Fibroblast of the aortic adventitia (primary cell): Measurements from ENCODE around the gene NEO1. TPM values are rescaled to one million over a fixed set of nuclear protein-coding genes. Genes with fewer than 3 reads are reported as not detected.

Source experiments
- DNase-seq: peaks from one replicate; pipeline ENCODE4 v3.0.0-alpha.2; 2010; ENCODE audit warnings: low read depth
- H3K4me3 ChIP-seq: 2 replicates; pipeline ENCODE4 v1.5.1; 2011; ENCODE audit warnings: low read depth, mild to moderate bottlenecking, control low read depth, low read length, moderate library complexity
- CTCF ChIP-seq: IDR thresholded peaks from 2 replicates; pipeline ENCODE4 v1.5.1; 2011; ENCODE audit warnings: mild to moderate bottlenecking, low read length, control low read depth, inconsistent platforms; ENCODE audit not compliant: insufficient read depth
- total RNA-seq: library from RNA; depleted of rRNA; stranded (reverse); fragments of >200 nt; gene quantifications from 2 replicates; pipeline ENCODE4 v1.2.3, GENCODE V29; 2012; ENCODE audit warnings: low replicate concordance

Gene NEO1
- total RNA-seq, 1 donor, result 26.2 TPM

- no peak overlapping the region for H3K4me3 ChIP-seq
- TF ChIP-seq CTCF, result no peak
- DNase-seq, result no peak
Observed at GRCh38 chr15:73275862-73276261, 223.6 kb downstream of the NEO1 start.

GRCh38 chr15:73282567-73283365 is 230.5 kb downstream of the NEO1 start:
- no peak for TF ChIP-seq CTCF
- H3K4me3 ChIP-seq, result no peak overlapping the region
- DNase-seq, result no peak

- no peak overlapping the region for H3K4me3 ChIP-seq
- no peak for TF ChIP-seq CTCF
- no peak for DNase-seq
Observed at GRCh38 chr15:73283366-73283962, 231.2 kb downstream of the NEO1 start.

GRCh38 chr15:73284090-73284716 is 231.9 kb downstream of the NEO1 start:
- peak; percentile 45 for DNase-seq
- no peak overlapping the region for H3K4me3 ChIP-seq
- peak; percentile 35 for TF ChIP-seq CTCF

- no peak for TF ChIP-seq CTCF
- DNase-seq, result peak; percentile 9
- H3K4me3 ChIP-seq, result no peak overlapping the region
Observed at GRCh38 chr15:73286311-73286710, 234.0 kb downstream of the NEO1 start.

- no peak for DNase-seq
- no peak overlapping the region for H3K4me3 ChIP-seq
- TF ChIP-seq CTCF, result no peak
Observed at GRCh38 chr15:73287019-73287418, 234.8 kb downstream of the NEO1 start.
